Stomach (tissue), 9 donors: ENCODE measurements around the gene CD247. TPM values are rescaled to one million over a fixed set of nuclear protein-coding genes. Genes with fewer than 3 reads are reported as not detected.

Experiments
- DNase-seq, 2 donors: peaks; one replicate each; pipeline versions ENCODE4 v3.0.0 to v3.0.0-alpha.2; 2013 to 2019
- H3K27ac ChIP-seq, 5 donors: fragments of 200-600 bp in 4 of 5; sonication (generic) in 4 of 5; one replicate each; pipeline ENCODE4 v1.5.1; 2013 to 2019; ENCODE audit warnings: mild to moderate bottlenecking in 1 of 5, moderate library complexity in 1 of 5
- H3K27me3 ChIP-seq, 3 donors: fragments of 200-600 bp; sonication (generic); one replicate each; pipeline ENCODE4 v1.5.1; 2017 to 2019; ENCODE audit warnings: mixed run types in 1 of 3
- H3K36me3 ChIP-seq, 4 donors: fragments of 200-600 bp; sonication (generic); 1 replicate in 3 of 4; 2 replicates in 1 of 4; pipeline ENCODE4 v1.5.1; 2016 to 2019
- H3K4me1 ChIP-seq, 4 donors: fragments of 200-600 bp; sonication (generic); one replicate each; pipeline ENCODE4 v1.5.1; 2016 to 2019
- H3K4me3 ChIP-seq, 4 donors: fragments of 200-600 bp; sonication (generic) in 3 of 4; one replicate each; pipeline ENCODE4 v1.5.1; 2016 to 2019; ENCODE audit warnings: mild to moderate bottlenecking in 1 of 4
- H3K9me3 ChIP-seq, 4 donors: fragments of 200-600 bp; sonication (generic); one replicate each; pipeline ENCODE4 v1.5.1; 2016 to 2019
- EP300 ChIP-seq: sonication (generic); formaldehyde crosslinking; IDR thresholded peaks from one replicate; pipeline ENCODE4 v1.6.1; 2017; ENCODE audit warnings: antibody characterized with exemption
- POLR2A ChIP-seq, 4 donors: fragments of 450-650 bp; IDR thresholded peaks; one replicate each; pipeline ENCODE4 v1.6.1; 2016; ENCODE audit warnings: antibody characterized with exemption in 4 of 4, control low read depth in 2 of 4, mild to moderate bottlenecking in 1 of 4, moderate library complexity in 1 of 4
- POLR2AphosphoS5 ChIP-seq, 3 donors: sonication (generic); formaldehyde crosslinking; IDR thresholded peaks; one replicate each; pipeline ENCODE4 v1.6.1; 2016; ENCODE audit warnings: antibody characterized with exemption in 3 of 3
- WGBS, 5 donors: extraction: QIAGEN DNeasy Blood & Tissue Kit in 3 of 5; methylation state at CpG; one replicate each; pipeline versions ENCODE4 v1.1.5 to v1.1.7; 2013 to 2018; 5-methylcytosine and 5-hydroxymethylcytosine counted together
- intact Hi-C: fragments of 100-400 bp; cut with DNase I; formaldehyde crosslinking; loops from one replicate; pipeline ENCODE4 v1.15.1; 2023; ENCODE audit warnings: low total_unique reads
- polyA plus RNA-seq, 3 donors: library from polyadenylated mRNA; stranded (reverse); fragments of 200-250 nt; gene quantifications; one replicate each; pipeline ENCODE4 v1.2.3, GENCODE V29; 2013
- total RNA-seq, 5 donors: library from RNA; depleted of rRNA; stranded (reverse); fragments of >200 nt; gene quantifications; one replicate each; pipeline versions ENCODE4 v1.1.0 to v1.2.3, GENCODE V29; 2014 to 2016
- TF ChIP-seq, protein P1 (sequence below), 7 experiments: fragments of 450-650 bp in 4 of 7; fragments of 200-600 bp in 3 of 7; sonication (generic) in 3 of 7; IDR thresholded peaks; one replicate each; pipeline ENCODE4 v1.5.1; 2016 to 2019; ENCODE audit warnings: antibody characterized with exemption in 7 of 7, control low read depth in 2 of 7, mild to moderate bottlenecking in 1 of 7
- donor health status: healthy with polysubstance abuse.
- donor health status: Bipolar disorder and iron deficiency.
- donor health status: healthy.

Gene CD247
- total and polyA plus RNA-seq, 8 donors = 0.68 to 6.7 (median 3.1) TPM; not detected in 3

- no peak for DNase-seq
- Histone ChIP-seq H3K4me3 (peak overlapping the region in 3 of 4 donors; percentile 12 to 33 (median 18)), H3K27me3 (no peaks in the 10 kb centered on the region), H3K27ac (peak overlapping the region in 4 of 5 donors; percentile 31 to 59 (median 52)), H3K9me3 (no peaks in the 10 kb centered on the region), H3K36me3 (no peaks in the 10 kb centered on the region), H3K4me1 (peaks cover 0 to 7% (median 0%) of the 10 kb centered on the region in 4 donors)
- WGBS, 5 donors = 68 to 86% (median 74%) methylated on average over 15 to 19 of the region's 19 CpGs
- intact Hi-C loops = no loop called here
- TF ChIP-seq, protein P1, sequence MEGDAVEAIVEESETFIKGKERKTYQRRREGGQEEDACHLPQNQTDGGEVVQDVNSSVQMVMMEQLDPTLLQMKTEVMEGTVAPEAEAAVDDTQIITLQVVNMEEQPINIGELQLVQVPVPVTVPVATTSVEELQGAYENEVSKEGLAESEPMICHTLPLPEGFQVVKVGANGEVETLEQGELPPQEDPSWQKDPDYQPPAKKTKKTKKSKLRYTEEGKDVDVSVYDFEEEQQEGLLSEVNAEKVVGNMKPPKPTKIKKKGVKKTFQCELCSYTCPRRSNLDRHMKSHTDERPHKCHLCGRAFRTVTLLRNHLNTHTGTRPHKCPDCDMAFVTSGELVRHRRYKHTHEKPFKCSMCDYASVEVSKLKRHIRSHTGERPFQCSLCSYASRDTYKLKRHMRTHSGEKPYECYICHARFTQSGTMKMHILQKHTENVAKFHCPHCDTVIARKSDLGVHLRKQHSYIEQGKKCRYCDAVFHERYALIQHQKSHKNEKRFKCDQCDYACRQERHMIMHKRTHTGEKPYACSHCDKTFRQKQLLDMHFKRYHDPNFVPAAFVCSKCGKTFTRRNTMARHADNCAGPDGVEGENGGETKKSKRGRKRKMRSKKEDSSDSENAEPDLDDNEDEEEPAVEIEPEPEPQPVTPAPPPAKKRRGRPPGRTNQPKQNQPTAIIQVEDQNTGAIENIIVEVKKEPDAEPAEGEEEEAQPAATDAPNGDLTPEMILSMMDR (IDR thresholded peaks at IDR 0.05) = no peak
- TF ChIP-seq POLR2AphosphoS5 (IDR thresholded peaks at IDR 0.05) (no peak), EP300 (no peak), POLR2A (IDR thresholded peaks at IDR 0.05) (no peak)
Measured at GRCh38 chr1:167516404-167517388, 1.6 kb downstream of the CD247 start.

DNA sequence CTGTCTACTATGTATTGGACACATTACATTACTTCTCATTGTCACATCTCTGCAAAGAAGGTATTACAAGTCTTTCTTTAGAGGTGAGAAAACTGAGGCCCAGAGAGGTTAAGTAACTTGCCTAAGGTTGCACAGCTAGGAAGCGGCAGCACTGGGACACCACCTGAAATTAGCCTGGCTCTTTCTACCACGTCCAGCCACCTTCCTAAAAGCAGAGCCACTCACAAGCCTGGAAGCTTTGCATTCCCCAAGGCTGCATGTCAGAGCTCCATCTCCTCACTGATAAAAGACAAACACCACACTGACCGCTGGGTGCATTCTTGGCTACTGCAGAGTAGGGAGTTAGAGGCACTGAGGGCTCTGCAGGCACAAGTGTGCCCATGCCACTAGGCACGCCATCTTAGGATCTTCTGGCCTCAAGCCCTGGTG lies 2.4 kb downstream of the CD247 start:
- H3K4me1 ChIP-seq = peaks cover 0 to 7% (median 0%) of the 10 kb centered on the region in 4 donors
- peak overlapping the region in 1 of 5 donors; percentile 4 for H3K27ac ChIP-seq
- WGBS, 5 donors = 70 to 86% (median 79%) methylated on average over 4 of the region's 4 CpGs
- intact Hi-C loops = no loop called here
- H3K36me3 ChIP-seq = no peaks in the 10 kb centered on the region
- DNase-seq = no peak
- H3K27me3 ChIP-seq = no peaks in the 10 kb centered on the region
- peak overlapping the region in 2 of 4 donors; percentile 1 to 18 for H3K4me3 ChIP-seq
- no peaks in the 10 kb centered on the region for H3K9me3 ChIP-seq
- TF ChIP-seq POLR2AphosphoS5 (IDR thresholded peaks at IDR 0.05) (no peak), POLR2A (IDR thresholded peaks at IDR 0.05) (no peak), EP300 (no peak)
- TF ChIP-seq, protein P1 (IDR thresholded peaks at IDR 0.05) = no peak

DNA sequence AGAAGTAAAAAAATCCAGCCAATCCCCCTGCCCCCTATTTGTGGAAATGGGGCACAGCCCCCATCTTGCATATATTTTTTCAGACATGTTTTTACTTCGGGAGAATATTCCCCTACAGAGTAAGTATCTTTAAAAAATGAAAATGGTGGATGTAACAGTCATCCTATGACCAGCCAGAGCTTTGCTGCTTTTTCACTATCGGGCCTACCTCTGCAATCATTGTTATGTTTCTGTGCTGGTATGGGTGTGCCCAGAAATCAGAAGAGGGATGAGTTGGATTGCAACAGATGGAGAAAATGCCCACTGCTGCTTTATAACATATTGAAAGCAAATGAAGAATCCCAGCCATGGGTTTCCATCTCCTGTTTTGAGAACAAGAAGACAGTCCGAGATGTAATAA lies 2.9 kb downstream of the CD247 start:
- H3K4me3 ChIP-seq = peak overlapping the region in 1 of 4 donors; percentile 18
- TF ChIP-seq EP300 (no peak), POLR2AphosphoS5 (IDR thresholded peaks at IDR 0.05) (no peak), POLR2A (IDR thresholded peaks at IDR 0.05) (no peak)
- TF ChIP-seq, protein P1 (IDR thresholded peaks at IDR 0.05) = no peak
- no peaks in the 10 kb centered on the region for H3K9me3 ChIP-seq
- H3K27me3 ChIP-seq = no peaks in the 10 kb centered on the region
- no peaks in the 10 kb centered on the region for H3K36me3 ChIP-seq
- DNase-seq = no peak
- WGBS, 5 donors = 84 to 91% (median 85%) methylated on average over 3 of the region's 3 CpGs
- H3K4me1 ChIP-seq = peaks cover 0 to 7% (median 0%) of the 10 kb centered on the region in 4 donors
- intact Hi-C loops = no loop called here
- H3K27ac ChIP-seq = peak overlapping the region in 1 of 5 donors; percentile 4

GRCh38 chr1:167514288-167514687 lies 4.0 kb downstream of the CD247 start:
- TF ChIP-seq, protein P1 (IDR thresholded peaks at IDR 0.05) = no peak
- TF ChIP-seq EP300 (no peak), POLR2A (IDR thresholded peaks at IDR 0.05) (no peak), POLR2AphosphoS5 (IDR thresholded peaks at IDR 0.05) (no peak)
- no peak for DNase-seq
- 79 to 91% (median 87%) methylated on average over 9 of the region's 9 CpGs for WGBS, 5 donors
- Histone ChIP-seq H3K4me1 (peaks cover 0 to 7% (median 0%) of the 10 kb centered on the region in 4 donors), H3K27ac (no peak overlapping the region), H3K9me3 (no peaks in the 10 kb centered on the region), H3K4me3 (no peak overlapping the region), H3K27me3 (no peaks in the 10 kb centered on the region), H3K36me3 (no peaks in the 10 kb centered on the region)
- intact Hi-C loops = no loop called here
